ENCODE data around the gene HDX. TPM values are rescaled to one million over a fixed set of nuclear protein-coding genes. Genes with fewer than 3 reads are reported as not detected.

The HDX gene
- total and polyA plus RNA-seq, 9 of the 15 experiments (the other 6 are each of a cell fraction or from before 2014, with no cell fraction given) = not detected

DNA sequence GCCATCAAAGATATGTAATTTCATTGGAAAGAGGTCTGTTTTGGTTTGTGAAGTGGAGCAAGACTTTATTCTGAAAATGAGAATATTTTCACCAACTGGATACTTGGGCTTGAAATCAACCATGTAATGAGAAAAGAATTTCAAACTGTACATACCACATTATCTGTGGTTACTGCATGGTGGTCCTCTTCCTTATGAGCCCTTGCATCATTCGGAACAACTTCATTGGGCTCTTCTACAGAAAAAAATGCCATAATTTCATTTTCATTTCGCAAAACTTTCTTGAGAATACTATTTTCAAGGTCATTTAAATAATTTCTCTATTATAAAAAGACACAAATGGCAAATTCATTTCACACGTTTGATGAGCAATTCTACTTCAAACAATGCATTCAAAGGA, 165.6 kb downstream of the HDX start:
- no TSS peak for BruUV-seq (replicated peaks)

DNA sequence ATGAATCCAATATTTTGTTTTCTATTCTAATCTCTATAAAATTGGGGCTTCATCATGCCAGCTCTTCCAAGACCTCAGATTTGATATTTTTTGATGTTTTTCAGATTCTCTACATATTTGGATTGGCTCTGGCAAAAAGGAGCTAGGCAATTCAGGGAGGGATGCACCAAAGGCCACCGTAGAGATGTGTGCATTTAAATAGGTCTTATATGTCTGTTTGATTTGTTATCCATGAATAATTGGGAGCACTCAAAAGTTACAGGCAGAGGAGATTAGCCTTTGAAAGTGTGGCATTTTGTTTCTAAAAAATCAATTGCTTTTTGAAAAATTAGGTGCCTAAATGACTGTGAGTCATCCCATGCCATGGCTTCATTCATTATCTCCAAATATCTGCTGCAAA, 167.1 kb downstream of the HDX start:
- BruUV-seq (replicated peaks) = no TSS peak
- H3K36me3 ChIP-seq (ENCODE audit: control insufficient read depth, insufficient read depth, low read length) = no peaks in the 10 kb centered on the region
- H3K79me2 ChIP-seq (ENCODE audit: control insufficient read depth, insufficient read depth, low read length) = no peaks in the 10 kb centered on the region
- H3K27me3 ChIP-seq (ENCODE audit: control insufficient read depth in 2 of 2, insufficient read depth in 2 of 2, low read length in 2 of 2) = no peaks in the 10 kb centered on the region
- FAIRE-seq (no peak), ATAC-seq (no peak), DNase-seq (ENCODE audit: extremely low read depth in 1 of 4, low spot score in 3 of 4) (no peak)
- in situ Hi-C loops (cut with MboI) = loop anchor here (10.0 kb wide), 1 partner anchor 600 kb away; no protein-coding TSS in a partner anchor
- H3K9me1 ChIP-seq (ENCODE audit: control insufficient read depth, insufficient read depth, low read length) = no peaks in the 10 kb centered on the region
- intact Hi-C loops (cut with micrococcal nuclease) = no loop called here
- ChIA-PET CTCF (ENCODE audit: low intra/inter-chr PET ratio) (no interaction called here), POLR2A (no interaction called here)
- no peak overlapping the region for H3K27ac ChIP-seq (ENCODE audit: extremely low read depth, low read depth, low read length)
- TF ChIP-seq, protein P1, sequence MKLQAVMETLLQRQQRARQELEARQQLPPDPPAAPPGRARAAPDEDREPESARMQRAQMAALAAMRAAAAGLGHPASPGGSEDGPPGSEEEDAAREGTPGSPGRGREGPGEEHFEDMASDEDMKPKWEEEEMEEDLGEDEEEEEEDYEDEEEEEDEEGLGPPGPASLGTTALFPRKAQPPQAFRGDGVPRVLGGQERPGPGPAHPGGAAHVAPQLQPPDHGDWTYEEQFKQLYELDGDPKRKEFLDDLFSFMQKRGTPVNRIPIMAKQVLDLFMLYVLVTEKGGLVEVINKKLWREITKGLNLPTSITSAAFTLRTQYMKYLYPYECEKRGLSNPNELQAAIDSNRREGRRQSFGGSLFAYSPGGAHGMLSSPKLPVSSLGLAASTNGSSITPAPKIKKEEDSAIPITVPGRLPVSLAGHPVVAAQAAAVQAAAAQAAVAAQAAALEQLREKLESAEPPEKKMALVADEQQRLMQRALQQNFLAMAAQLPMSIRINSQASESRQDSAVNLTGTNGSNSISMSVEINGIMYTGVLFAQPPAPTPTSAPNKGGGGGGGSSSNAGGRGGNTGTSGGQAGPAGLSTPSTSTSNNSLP (IDR thresholded peaks at IDR 0.05; ENCODE audit: borderline replicate concordance, low read depth, low read length) = no peak
- TF ChIP-seq CREBBP (IDR thresholded peaks at IDR 0.05; ENCODE audit: low read depth, low read length) (no peak), RBFOX2 (IDR thresholded peaks at IDR 0.05; ENCODE audit: low read depth, low read length) (no peak), HNRNPH1 (optimal IDR thresholded peaks at IDR 0.05; ENCODE audit: low read depth, low read length) (no peak), MAFF (IDR thresholded peaks at IDR 0.05; ENCODE audit: low read length) (no peak), STAT5A (IDR thresholded peaks at IDR 0.05; ENCODE audit: borderline replicate concordance, low read length) (no peak)
- H3K9ac ChIP-seq (ENCODE audit: insufficient read depth in 1 of 2, low read depth in 2 of 2, low read length in 2 of 2) = no peak overlapping the region
- no peak overlapping the region for H2AFZ ChIP-seq (ENCODE audit: low read depth, low read length)
- no peaks in the 10 kb centered on the region for H3K9me3 ChIP-seq (replicated peaks; ENCODE audit: control insufficient read depth, insufficient read depth, low read depth, low read length)
- no peak overlapping the region for H3K4me2 ChIP-seq (ENCODE audit: insufficient read depth, low read length)
- 0% methylated on average over 1 of the region's 1 CpG for WGBS (ENCODE audit: insufficient coverage, low coverage, missing lambda C conversion rate)
- H4K20me1 ChIP-seq (replicated peaks; ENCODE audit: control insufficient read depth, insufficient read depth, low read length) = no peaks in the 10 kb centered on the region
- H3K4me1 ChIP-seq (replicated peaks in 1 of 2; ENCODE audit: control insufficient read depth in 2 of 2, insufficient read depth in 2 of 2, low read length in 2 of 2) = no peaks in the 10 kb centered on the region
- H3K4me3 ChIP-seq = no peak overlapping the region

More for the DNA sequence above, 165.6 kb downstream of the HDX start:
- no peak for ATAC-seq
- intact Hi-C loops (cut with micrococcal nuclease) (no loop called here), in situ Hi-C loops (cut with MboI) (loop anchor here (10.0 kb wide), 1 partner anchor 598 kb away; no protein-coding TSS in a partner anchor)
- TF ChIP-seq, protein P2, sequence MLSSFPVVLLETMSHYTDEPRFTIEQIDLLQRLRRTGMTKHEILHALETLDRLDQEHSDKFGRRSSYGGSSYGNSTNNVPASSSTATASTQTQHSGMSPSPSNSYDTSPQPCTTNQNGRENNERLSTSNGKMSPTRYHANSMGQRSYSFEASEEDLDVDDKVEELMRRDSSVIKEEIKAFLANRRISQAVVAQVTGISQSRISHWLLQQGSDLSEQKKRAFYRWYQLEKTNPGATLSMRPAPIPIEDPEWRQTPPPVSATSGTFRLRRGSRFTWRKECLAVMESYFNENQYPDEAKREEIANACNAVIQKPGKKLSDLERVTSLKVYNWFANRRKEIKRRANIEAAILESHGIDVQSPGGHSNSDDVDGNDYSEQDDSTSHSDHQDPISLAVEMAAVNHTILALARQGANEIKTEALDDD (IDR thresholded peaks at IDR 0.05) = no peak
- Histone ChIP-seq H4K20me1 (replicated peaks; ENCODE audit: control insufficient read depth, insufficient read depth, low read length) (no peaks in the 10 kb centered on the region), H3K4me1 (replicated peaks in 1 of 2; ENCODE audit: control insufficient read depth in 2 of 2, insufficient read depth in 2 of 2, low read length in 2 of 2) (no peaks in the 10 kb centered on the region), H2AFZ (ENCODE audit: low read depth, low read length) (no peak overlapping the region), H3K79me2 (ENCODE audit: control insufficient read depth, insufficient read depth, low read length) (no peaks in the 10 kb centered on the region), H3K27ac (ENCODE audit: extremely low read depth, low read depth, low read length) (no peak overlapping the region), H3K9ac (ENCODE audit: insufficient read depth in 1 of 2, low read depth in 2 of 2, low read length in 2 of 2) (no peak overlapping the region), H3K4me3 (no peak overlapping the region), H3K36me3 (ENCODE audit: control insufficient read depth, insufficient read depth, low read length) (no peaks in the 10 kb centered on the region), H3K4me2 (ENCODE audit: insufficient read depth, low read length) (no peak overlapping the region), H3K9me1 (ENCODE audit: control insufficient read depth, insufficient read depth, low read length) (no peaks in the 10 kb centered on the region), H3K27me3 (ENCODE audit: control insufficient read depth in 2 of 2, insufficient read depth in 2 of 2, low read length in 2 of 2) (no peaks in the 10 kb centered on the region), H3K9me3 (replicated peaks; ENCODE audit: control insufficient read depth, insufficient read depth, low read depth, low read length) (no peaks in the 10 kb centered on the region)
- ChIA-PET POLR2A (no interaction called here), CTCF (ENCODE audit: low intra/inter-chr PET ratio) (no interaction called here)
- no peak for DNase-seq (ENCODE audit: extremely low read depth in 1 of 4, low spot score in 3 of 4)
- 2% methylated on average over 3 of the region's 3 CpGs for WGBS (ENCODE audit: insufficient coverage, low coverage, missing lambda C conversion rate)
- FAIRE-seq = no peak

All from K562 (cell line).